UCSD-AML1 (cell line): ENCODE measurements around the gene ARID1B.
A peak's percentile ranks its signal among the peaks of the same experiment; 100 is the strongest.
"Not testable (repeated sequence)": the region's sequence is repeated elsewhere in the genome, so short reads cannot be mapped to it uniquely, and the experiment has no call there.

ENCODE experiments used
- DNase-seq: peaks from one replicate; lab custom pipeline; 2025; ENCODE audit not compliant: unreplicated experiment; lab: John Stamatoyannopoulos, UW

Gene ARID1B

DNA sequence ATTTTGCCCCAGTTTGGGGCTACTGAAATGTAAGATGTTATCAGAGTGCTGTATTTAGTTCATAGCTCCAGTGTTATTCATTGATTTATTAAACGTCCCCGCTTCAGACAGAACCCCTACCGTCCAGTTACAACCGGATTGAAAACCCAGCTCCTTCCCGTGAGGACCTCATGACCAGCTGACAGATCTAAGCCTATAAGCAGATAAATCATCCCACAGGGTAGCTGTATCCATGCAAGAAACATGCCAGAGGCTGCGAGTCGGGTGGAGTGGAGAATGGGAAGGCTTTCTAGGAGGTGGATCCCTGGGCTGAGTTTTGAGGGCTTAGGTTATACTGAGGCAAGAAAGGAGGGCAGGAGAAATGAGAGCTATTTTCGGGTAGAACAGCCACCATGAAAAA lies 260.0 kb downstream of the ARID1B start:
- no peak for DNase-seq

DNA sequence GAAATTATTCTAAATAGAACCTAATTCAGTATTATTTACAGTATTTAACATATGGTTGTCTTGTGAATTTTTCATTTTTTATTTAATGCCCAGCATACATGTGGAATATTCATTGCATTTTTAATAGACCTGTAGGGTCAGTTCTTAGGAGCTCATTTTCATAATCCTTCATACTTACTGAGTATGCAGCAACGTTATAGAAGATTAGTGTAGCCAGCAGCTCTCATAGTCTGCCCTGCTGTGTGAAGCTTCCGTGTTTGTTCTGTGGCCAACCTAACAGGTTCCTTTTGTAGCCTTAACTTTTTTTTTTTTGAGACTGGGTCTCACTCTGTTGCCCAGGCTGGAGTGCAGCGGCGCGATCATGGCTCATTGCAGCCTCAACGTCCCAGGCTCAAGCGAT lies 261.4 kb downstream of the ARID1B start:
- DNase-seq, result no peak

DNA sequence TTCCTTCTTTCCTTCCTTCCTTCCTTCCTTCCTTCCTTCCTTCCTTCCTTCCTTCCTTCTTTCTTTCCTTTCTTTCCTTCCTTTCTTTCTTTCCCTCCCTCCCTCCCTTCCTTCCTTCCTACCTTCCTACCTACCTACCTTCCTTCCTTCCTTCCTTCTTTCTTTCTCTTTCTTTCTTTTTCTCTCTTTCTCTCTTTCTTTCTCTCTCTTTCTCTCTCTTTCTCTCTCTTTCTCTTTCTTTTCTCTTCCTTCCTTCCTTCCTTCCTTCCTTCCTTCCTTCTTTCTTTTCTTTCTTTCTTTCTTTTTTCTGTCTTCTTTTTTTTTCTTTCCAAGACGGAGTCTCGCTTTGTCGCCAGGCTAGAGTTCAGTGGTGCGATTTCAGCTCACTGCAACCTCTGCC lies 262.5 kb downstream of the ARID1B start:
- not testable (repeated sequence) for DNase-seq

DNA sequence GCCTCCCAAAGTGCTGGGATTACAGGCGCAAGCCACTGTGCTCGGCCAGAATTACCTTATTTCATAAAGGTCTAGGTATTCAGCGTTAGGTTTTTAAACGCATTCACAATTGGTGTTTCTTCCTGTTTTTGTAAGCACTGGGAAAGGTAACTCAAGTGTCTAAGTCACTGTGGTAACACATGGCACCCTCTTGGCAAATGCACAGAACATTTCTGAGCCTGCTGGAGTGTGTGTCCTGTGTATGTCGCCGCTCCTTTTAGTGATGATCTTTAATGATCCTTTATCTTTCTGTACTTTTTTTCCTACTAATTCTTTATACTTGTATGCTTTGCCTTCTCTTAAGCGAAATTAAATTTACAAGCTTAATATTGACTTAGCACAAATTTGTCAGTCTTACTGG lies 263.0 kb downstream of the ARID1B start:
- DNase-seq, result no peak

DNA sequence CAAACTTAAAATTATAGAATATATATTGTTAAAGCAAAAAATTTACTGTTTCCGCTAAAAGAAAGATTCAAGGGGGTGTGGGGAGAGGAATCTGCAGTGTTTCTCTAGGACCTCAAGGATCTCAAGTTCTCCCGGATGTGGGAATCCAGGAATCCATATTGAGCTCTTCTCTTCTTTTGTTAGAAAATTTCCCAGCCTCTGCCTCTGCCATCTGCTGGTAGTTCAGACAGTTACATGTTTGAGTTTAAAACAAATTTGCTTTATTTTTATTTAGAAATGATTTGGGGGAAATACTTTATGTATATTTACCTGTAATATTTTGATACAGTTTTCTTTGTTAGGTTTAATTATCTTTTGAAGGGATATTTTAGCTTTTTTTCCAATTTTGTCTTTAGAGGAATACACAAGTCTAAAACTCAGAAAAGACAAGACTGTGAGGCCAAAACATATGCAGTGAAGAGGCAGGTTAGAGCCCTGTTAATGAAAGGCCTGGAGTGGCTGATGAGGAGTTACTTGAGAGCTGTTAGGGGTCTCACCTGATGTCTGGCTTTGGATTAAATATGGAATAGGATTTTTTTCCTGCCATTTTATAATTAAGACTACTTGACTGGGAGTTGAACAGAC lies 268.8 kb downstream of the ARID1B start:
- DNase-seq, result no peak

DNA sequence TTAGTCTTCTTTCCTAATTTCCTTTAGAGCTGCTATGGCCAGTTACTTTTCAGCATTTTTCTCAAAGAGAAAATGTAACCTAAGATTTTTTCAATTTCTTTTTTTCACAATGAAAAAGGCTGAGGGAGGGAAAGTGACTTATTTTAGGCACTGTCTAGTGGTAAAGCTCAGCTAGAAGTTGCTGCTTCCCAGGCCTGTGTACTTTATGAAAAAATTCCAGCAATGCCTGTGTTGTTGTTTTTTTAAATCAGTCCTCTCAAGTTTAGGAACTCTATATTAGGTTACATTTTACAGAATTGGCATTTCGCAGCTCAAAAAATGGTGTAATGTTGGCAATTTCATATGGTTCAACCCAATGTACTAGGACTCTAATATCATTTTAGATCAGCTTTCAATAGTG lies 269.6 kb downstream of the ARID1B start:
- no peak for DNase-seq

DNA sequence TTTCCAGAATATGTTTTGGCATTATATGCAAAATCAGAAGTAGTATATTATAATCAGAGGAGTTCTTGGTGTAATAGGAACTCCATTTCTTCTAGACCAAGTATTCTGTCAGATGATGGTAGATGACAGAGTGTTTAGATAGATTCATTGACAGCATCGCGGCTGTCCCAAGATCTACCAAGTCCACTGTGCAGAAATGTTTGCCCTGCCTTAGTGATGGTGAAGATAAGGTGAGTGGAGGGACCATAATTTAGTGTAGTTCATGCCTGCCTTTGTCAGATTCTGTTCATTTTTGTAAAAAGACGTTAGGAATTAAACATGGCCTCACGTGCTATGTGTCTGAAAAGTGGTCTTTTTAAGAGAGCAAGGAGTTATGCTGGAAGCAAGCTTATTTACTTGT lies 270.1 kb downstream of the ARID1B start:
- no peak for DNase-seq

DNA sequence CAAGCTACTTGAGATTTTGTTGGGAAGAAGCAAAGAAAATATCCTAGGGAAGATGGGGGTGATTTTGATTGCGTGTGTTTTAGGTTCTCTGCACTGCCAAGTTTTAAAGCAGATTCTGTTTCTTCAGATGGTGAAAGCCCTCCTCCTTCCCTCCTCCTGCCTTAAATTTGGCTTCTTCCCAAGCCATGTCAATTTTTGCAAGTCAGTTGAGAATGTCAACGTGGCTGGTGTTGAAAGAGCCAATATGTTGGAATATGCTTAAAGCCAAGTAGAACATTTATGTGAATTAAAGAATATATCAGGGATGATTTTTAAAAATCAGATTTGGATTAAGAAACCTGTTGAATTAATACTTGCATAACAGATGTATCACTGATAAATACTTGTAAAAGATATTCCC lies 270.8 kb downstream of the ARID1B start:
- no peak for DNase-seq

DNA sequence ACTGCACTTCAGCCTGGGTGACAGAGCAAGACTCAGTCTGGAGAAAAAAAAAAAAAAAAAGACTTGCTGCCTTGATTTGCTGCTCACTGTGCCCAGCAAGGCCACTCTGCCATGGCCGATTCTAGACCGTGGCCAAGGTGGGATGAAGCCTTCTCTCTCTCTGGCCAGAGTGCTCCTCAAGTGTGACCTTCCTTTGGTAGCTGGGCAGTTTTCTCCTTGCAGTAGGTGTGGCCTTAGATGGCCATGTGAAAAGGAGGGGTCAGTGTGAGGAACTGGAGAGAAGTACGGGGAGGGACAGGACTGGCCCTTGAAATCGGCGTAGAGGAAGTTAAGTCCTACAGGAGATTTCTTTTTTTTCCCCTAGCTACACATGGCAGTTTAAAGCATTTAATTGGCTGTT lies 272.0 kb downstream of the ARID1B start:
- no peak for DNase-seq

DNA sequence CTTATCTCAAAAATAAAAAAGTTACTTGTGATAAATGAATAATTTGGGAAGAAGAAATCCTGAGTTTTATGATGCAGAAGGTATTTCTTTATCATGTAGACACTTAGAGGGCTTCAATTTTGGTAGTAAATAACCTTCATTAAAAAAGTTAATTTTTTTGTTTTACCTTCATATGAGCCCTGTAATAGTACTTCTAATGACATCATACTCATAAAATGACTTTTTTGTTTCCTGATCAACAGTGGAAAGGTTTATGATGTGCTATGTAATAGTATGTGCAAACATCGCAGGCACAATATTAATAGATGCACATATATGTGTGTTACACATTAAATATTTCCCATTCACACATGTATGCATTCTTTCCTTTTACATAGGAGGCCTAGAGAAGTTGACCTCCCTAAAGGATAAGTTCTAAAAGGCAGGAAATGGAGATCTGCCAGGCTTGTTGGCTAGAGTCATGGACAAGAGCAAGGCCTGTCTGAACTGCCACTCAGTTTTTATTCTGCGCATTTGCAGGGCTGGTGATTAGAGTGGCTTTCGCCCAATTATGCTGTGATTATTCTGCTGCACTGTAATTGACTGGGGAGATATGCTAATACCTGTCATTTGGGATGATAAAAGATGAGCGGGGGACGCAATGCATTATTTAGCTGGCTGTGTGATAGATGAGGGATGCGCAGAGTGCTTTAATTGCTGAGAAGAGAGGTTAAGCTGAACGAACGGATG lies 273.5 kb downstream of the ARID1B start:
- no peak for DNase-seq

DNA sequence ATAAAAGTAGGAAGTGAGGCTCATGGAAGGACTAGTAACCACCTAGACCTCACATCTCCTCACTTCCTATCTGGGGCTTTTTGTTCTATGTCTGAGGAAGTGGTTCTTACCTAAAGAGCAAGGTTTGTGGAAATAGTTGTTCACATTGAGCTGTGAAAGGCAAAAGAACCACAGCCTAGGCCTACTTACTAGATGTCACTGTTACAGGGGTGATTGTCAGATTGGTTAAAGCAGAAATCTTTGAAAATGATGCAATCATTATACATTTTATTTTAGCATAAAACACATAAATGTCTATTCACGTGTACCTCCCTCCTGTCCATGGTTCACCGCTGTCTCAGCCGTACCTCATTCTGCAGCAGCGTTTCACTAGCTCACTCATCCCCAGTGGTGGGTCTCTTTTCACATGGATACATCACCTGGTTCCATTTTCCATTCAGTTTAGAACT lies 277.4 kb downstream of the ARID1B start:
- no peak for DNase-seq

DNA sequence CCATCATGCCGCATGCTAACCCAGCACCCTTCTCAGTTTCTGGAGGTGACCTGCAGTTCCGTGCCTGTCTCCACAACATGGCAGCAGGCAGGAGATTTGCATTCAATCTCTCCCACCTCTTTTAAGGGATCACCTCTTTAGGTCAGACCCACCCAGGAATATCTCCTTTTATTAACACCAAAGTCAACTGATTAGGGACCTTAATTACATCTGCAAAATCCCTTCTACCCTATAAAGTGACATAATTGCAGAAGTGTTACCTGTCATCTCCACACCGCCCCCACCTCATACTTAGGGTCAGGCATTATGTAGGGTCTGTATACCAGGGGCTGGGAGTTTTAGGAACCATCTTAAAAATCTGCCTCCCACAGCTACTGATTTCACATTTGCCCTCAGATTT lies 278.7 kb downstream of the ARID1B start:
- DNase-seq, result no peak

DNA sequence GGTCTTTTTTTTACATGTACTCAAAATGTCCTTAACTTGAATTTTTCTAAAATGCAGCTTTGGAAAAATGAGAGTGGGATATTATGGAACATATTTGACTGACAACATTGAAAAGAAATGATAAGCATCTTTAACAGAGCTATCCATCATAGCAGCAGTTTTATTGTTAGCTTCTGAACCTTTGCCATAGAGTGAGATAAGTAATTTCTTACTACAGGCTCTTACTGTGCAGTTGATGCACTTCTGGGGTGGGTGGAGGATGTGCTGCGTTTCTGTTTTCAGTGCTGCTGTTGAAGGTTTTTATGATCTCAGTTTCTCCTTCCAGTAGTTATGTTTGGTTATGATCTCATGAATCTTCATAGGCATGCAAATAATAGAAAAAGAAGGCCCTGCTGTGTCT lies 279.1 kb downstream of the ARID1B start:
- DNase-seq, result no peak

DNA sequence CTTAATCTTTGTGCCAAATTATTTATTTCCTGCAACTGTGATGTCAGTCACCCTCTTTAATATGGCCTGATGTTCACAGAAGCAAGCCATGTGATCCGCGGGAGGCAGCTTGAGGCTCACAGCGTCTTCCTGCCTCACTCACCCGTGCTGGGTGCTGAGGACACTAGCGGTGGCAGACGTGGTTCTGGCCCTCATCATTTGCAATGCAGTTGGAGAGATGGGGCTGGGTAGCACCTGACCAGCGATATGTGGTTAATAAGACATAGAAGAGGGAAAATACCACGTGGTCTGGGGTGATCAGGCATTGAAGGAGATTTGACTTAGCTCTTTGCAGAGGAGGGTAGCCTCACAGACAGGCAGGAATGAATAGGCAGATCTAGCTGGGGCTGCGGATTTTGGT lies 281.4 kb downstream of the ARID1B start:
- DNase-seq, result no peak

DNA sequence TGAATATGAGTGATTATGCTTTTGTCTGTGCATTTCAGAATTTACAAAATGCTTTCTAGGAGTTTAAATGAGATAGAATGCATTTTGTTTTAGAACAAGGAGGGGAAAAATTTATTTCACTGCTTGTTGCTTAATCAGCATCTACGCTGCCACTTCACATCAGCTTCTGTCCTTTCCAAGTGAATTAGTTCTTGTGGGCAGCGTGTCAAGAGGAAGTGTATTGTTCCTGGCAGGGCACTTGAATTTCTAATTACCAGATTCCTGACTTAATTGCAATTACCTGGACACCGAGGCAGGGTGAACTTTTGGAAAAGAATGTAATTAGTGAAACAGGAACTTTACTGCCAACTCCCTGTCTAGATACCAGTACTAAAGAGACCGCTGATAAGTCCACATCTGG lies 282.6 kb downstream of the ARID1B start:
- DNase-seq, result no peak

DNA sequence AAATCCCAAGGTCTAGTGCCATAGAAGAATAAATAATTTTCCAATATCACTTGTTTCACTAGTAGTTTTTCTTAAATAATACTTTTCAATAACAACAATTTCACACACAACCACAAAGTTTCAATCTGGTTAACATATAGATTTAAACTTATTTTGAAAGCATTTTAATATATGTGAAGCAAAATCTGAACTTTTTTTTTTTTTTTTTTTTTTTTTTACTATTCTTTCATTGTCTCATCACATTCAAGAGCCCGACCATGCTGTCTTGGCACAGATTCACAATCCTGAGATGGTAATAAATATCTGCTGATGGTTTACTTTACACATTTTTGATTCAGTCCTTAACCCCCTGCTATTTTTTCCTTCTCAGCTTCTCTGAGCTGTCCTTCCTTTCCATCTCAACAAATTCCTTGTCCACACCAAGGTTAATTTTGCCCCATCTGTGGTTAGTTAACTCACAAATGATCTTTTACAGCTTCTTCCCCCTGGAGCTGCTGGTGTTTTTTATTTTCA lies 283.3 kb downstream of the ARID1B start:
- DNase-seq, result no peak

DNA sequence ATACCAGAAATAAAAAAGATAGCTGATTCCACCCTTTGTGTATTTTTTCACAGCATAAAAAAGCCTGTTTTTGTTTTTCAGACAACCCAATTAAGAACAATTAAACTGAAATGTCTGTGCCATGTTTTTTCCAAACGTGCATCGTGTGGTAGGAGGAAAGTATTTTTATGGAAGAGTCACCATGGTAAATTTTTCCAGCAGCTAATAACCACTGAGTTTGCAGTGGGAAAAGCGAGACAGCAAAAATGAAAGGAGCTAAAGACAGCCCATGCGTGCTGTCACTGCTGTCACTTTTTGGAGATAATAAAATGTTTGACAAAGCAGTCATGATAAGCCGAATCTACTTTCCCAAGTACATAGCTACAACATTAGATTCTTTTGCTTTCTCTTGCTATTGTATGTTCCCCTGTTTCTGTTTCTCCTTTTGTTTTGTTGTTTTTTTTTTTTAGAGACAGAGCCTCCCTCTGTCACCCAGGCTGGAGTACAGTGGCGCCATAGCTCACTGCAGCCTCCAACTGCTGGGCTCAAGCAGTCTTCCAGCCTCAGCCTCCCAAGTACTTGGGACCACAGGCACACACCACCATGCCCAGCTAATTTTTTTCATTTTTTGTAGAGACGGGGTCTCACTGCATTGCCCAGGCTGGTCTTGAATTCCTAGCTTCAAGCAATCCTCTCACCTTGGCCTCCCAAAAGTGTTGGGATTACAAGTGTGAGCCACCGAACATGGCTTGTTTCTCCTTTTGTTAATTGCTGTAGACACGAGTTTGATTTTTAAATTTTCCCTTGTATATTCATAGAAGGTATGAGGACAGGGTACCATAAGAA lies 284.8 kb downstream of the ARID1B start:
- DNase-seq, result no peak

DNA sequence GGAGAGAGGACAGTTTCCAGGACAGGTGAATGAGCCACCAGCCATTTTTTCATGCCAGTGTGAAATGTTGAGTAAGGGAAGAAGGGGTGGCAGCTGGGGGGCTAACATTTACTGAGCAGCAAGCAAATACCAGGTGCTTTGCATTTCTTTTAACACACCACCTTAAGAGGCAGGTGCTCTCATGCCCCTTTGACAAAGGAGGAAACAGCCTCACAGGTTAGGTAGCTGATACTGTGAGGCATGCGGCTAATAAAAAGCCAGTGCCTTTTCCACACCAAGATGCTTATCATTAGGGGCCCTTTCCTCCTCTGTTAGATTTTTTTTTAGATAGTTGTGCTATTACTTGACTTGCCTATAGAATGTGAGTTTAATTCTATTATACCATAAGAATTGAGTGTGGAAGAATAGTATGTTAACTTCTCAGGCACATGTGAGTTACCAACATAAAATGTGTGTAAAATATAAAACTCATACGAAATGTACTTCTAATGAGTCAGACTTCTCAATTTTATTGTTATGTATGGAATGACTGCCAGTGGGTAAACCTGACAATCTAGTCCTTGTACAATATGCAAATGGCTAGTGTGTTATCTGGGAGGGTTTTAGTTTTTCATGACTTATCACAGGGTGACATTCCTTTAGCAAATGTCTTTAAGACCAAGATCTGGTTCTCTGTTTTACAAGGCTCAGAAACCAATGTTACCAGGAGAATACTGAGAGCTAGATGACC lies 286.2 kb downstream of the ARID1B start:
- DNase-seq, result no peak

DNA sequence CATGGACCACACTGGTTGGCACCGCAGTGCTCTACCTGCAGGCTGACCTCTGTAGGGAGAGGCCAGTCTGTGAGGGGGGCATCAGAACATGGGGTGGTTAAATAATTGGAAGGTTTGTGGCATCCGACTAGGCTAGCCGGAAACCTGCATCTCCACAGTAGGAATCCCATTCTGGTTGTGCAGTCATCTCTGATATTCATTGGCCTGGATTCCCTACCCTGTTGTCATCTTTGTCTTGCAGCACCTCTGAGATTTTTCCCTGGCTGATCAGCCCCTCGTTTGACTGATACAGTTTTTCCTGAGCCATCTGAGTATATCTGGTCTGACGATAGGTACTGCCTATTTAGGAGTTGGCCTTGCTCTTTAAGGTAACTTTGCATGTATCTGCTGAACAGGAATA lies 286.7 kb downstream of the ARID1B start:
- DNase-seq, result no peak

DNA sequence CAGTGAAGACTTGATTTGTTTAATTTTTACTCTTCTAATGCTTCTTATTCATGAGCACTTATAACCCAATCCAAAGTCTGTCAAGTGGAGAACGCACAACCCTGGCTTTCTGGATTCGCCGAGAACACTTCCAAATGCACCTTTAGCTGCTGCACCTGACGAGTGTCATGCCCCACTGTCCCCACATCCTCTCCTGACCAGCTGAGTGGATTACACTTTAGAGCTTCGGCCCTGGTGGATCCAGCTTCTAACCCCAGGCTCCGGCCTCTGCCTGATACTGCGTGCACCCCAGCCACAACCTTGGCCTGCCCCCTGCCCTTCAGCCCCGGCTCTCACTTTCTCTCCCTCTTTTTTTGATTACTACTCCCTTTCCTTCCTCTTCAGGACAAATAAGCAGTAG lies 287.3 kb downstream of the ARID1B start:
- DNase-seq, result peak; percentile 32

DNA sequence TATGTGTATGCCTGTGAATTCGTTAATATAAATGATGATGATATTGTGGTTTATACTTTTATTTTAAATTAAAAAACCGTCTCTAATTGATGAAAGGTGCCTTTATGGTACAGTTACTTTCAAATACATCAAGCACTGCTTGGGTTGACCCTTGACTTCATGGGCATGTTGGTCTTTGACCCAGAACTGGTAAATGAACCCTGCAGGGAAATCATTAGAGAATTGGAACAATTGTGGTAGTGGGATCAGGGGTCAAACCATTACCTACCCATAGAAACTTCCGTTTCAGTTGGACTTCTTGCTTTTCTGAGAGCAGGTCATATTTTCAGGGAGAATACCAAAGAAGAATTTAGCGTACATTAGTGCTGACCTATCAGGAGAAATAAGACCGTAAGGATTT lies 288.2 kb downstream of the ARID1B start:
- no peak for DNase-seq
